WTC11 (cell line): ENCODE data around the gene A1BG. TPM values are rescaled to one million over a fixed set of nuclear protein-coding genes. Genes with fewer than 3 reads are reported as not detected.

Source experiments
- ATAC-seq: fragments of 200-7000 bp; cut with Tn5 transposase; 2 replicates; pipeline ENCODE4 v1.10.0; 2021; ENCODE audit warnings: mild to moderate bottlenecking, moderate library complexity
- CTCF ChIA-PET: fragments of 300-600 bp; sonication (Branson Sonifier 250); formaldehyde crosslinking; loops from one replicate; lab custom pipeline; 2021; ENCODE audit warnings: antibody characterized with exemption; lab: Charles Lee
- POLR2A ChIA-PET: fragments of 350-600 bp; sonication (Branson Sonifier 250); formaldehyde crosslinking; loops from one replicate; lab custom pipeline; 2021; ENCODE audit warnings: antibody characterized with exemption; lab: Charles Lee
- DNase-seq: peaks from one replicate; pipeline ENCODE4 v3.0.0; 2021; ENCODE audit warnings: low spot score
- H3K27ac Mint-ChIP-seq: 2 replicates; pipeline ENCODE4 v1.8.0; 2021; ENCODE audit warnings: mixed read lengths
- H3K27me3 Mint-ChIP-seq: 2 replicates; pipeline ENCODE4 v1.8.0; 2021; ENCODE audit warnings: low read depth, mild to moderate bottlenecking, moderate library complexity, mixed read lengths
- H3K36me3 Mint-ChIP-seq: 2 replicates; pipeline ENCODE4 v1.8.0; 2021; ENCODE audit warnings: mixed read lengths
- H3K4me1 Mint-ChIP-seq: 2 replicates; pipeline ENCODE4 v1.8.0; 2022; ENCODE audit warnings: mixed read lengths
- H3K4me3 Mint-ChIP-seq: 2 replicates; pipeline ENCODE4 v1.8.0; 2021; ENCODE audit warnings: mild to moderate bottlenecking, moderate library complexity, mixed read lengths
- H3K9me3 Mint-ChIP-seq: 2 replicates; pipeline ENCODE4 v1.8.0; 2021; ENCODE audit warnings: mixed read lengths
- AFF4 ChIP-seq: sonication (generic); formaldehyde crosslinking; IDR thresholded peaks from 2 replicates; pipeline ENCODE4 v1.8.1; 2023; ENCODE audit warnings: mild to moderate bottlenecking, missing genetic modification reagents, borderline replicate concordance
- ATF1 ChIP-seq: sonication (generic); formaldehyde crosslinking; IDR thresholded peaks from 2 replicates; pipeline ENCODE4 v1.8.1; 2023; ENCODE audit warnings: mild to moderate bottlenecking, moderate library complexity, missing genetic modification reagents
- CREM ChIP-seq: sonication (generic); formaldehyde crosslinking; IDR thresholded peaks from 2 replicates; pipeline ENCODE4 v1.8.1; 2022; ENCODE audit warnings: mild to moderate bottlenecking, missing genetic modification reagents, moderate library complexity
- ELF4 ChIP-seq: sonication (generic); formaldehyde crosslinking; IDR thresholded peaks from 2 replicates; pipeline ENCODE4 v1.8.1; 2022; ENCODE audit warnings: low read depth, mild to moderate bottlenecking, moderate library complexity, missing genetic modification reagents
- EMX1 ChIP-seq: fragments of 250-450 bp; sonication (Bioruptor Pico); IDR thresholded peaks from 2 replicates; pipeline ENCODE4 v1.8.0; 2021; ENCODE audit warnings: mild to moderate bottlenecking
- FOXJ3 ChIP-seq: sonication (generic); formaldehyde crosslinking; IDR thresholded peaks from 2 replicates; pipeline ENCODE4 v1.9.0; 2021; ENCODE audit warnings: missing genetic modification reagents, mild to moderate bottlenecking, borderline replicate concordance
- FOXP1 ChIP-seq: sonication (generic); formaldehyde crosslinking; IDR thresholded peaks from 2 replicates; pipeline ENCODE4 v1.8.0; 2022; ENCODE audit warnings: missing genetic modification reagents, mild to moderate bottlenecking, moderate library complexity, borderline replicate concordance
- FOXP4 ChIP-seq: sonication (generic); formaldehyde crosslinking; IDR thresholded peaks from 2 replicates; pipeline ENCODE4 v1.8.0; 2022; ENCODE audit warnings: mild to moderate bottlenecking, missing genetic modification reagents
- GABPB1 ChIP-seq: sonication (generic); formaldehyde crosslinking; IDR thresholded peaks from 2 replicates; pipeline ENCODE4 v1.8.1; 2023; ENCODE audit warnings: mild to moderate bottlenecking, missing genetic modification reagents
- HMGXB4 ChIP-seq: sonication (generic); formaldehyde crosslinking; IDR thresholded peaks from 2 replicates; pipeline ENCODE4 v1.8.1; 2023; ENCODE audit warnings: mild to moderate bottlenecking, moderate library complexity, missing genetic modification reagents
- IRF2 ChIP-seq: sonication (generic); formaldehyde crosslinking; IDR thresholded peaks from 2 replicates; pipeline ENCODE4 v1.8.0; 2022; ENCODE audit warnings: low read depth, missing genetic modification reagents, borderline replicate concordance
- NR3C1 ChIP-seq: sonication (generic); formaldehyde crosslinking; conservative IDR thresholded peaks from 2 replicates; pipeline ENCODE4 v1.8.1; 2023; ENCODE audit warnings: low read depth, mild to moderate bottlenecking, missing genetic modification reagents
- PRRX2 ChIP-seq: fragments of 250-450 bp; sonication (Bioruptor Pico); IDR thresholded peaks from 2 replicates; pipeline ENCODE4 v1.8.0; 2021; ENCODE audit warnings: mild to moderate bottlenecking
- RORB ChIP-seq: fragments of 250-450 bp; sonication (Bioruptor Pico); IDR thresholded peaks from 2 replicates; pipeline ENCODE4 v1.9.0; 2021; ENCODE audit warnings: mild to moderate bottlenecking
- TEAD4 ChIP-seq: sonication (generic); formaldehyde crosslinking; IDR thresholded peaks from 2 replicates; pipeline ENCODE4 v1.8.0; 2022; ENCODE audit warnings: mild to moderate bottlenecking, missing genetic modification reagents
- total RNA-seq: library from RNA; stranded (reverse); gene quantifications from 3 replicates; pipeline ENCODE4 v1.2.3, GENCODE V29; 2021
- TF ChIP-seq, protein P1 (sequence below): fragments of 250-450 bp; sonication (Bioruptor Pico); IDR thresholded peaks from 2 replicates; pipeline ENCODE4 v1.9.0; 2021; ENCODE audit warnings: mild to moderate bottlenecking
- TF ChIP-seq, protein P2 (sequence below): fragments of 250-450 bp; sonication (Bioruptor Pico); conservative IDR thresholded peaks from 2 replicates; pipeline ENCODE4 v1.9.0; 2021; ENCODE audit warnings: mild to moderate bottlenecking
- TF ChIP-seq, protein P3 (sequence below): sonication (generic); formaldehyde crosslinking; IDR thresholded peaks from 2 replicates; pipeline ENCODE4 v1.8.1; 2023; ENCODE audit warnings: mild to moderate bottlenecking, missing genetic modification reagents
- TF ChIP-seq, protein P4 (sequence below): sonication (generic); formaldehyde crosslinking; conservative IDR thresholded peaks from 2 replicates; pipeline ENCODE4 v1.8.1; 2022; ENCODE audit warnings: mild to moderate bottlenecking, missing genetic modification reagents

A1BG gene
- total RNA-seq, 1 experiment from 2014 or later: 24.3 TPM

DNA sequence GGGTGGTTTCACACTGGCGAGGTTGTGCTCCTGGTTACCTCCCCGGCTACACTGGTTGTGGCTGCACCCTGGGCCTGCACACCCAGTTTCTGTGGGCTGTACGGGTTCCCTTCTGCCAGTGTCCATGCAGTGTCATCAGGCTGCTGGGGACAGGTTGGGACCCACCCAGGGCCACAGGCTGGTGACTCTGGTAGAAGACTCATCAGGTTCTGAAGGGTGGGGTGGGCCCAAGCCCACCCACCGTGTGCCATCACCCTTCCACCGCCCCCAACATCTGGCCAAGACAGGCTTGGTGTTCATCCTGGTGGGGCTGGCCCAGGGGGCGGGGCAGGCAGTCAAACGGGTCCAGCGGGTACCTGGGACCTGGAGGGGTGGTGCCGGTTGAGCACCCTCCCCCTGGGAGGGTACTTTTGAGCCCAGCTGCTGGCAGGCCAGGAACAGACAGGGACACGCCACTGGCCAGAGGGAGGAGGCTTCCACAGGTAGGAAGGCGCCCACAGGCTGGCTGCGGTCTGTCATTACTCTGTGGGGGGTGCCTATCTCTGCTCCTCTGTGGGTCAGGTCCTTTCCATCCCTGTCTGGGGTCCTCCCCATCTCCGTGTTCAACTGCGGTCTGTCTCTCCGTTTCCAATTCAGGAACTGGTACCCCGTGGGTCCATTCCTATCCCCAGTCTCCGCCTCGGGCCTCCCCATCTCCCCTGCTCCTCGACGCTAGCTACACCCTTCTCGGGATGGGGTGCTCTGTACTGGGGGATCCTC lies 42.1 kb upstream of the A1BG start, which contains the start of gene RNF225 (continued):
- TF ChIP-seq, protein P1, sequence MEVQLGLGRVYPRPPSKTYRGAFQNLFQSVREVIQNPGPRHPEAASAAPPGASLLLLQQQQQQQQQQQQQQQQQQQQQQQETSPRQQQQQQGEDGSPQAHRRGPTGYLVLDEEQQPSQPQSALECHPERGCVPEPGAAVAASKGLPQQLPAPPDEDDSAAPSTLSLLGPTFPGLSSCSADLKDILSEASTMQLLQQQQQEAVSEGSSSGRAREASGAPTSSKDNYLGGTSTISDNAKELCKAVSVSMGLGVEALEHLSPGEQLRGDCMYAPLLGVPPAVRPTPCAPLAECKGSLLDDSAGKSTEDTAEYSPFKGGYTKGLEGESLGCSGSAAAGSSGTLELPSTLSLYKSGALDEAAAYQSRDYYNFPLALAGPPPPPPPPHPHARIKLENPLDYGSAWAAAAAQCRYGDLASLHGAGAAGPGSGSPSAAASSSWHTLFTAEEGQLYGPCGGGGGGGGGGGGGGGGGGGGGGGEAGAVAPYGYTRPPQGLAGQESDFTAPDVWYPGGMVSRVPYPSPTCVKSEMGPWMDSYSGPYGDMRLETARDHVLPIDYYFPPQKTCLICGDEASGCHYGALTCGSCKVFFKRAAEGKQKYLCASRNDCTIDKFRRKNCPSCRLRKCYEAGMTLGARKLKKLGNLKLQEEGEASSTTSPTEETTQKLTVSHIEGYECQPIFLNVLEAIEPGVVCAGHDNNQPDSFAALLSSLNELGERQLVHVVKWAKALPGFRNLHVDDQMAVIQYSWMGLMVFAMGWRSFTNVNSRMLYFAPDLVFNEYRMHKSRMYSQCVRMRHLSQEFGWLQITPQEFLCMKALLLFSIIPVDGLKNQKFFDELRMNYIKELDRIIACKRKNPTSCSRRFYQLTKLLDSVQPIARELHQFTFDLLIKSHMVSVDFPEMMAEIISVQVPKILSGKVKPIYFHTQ (CRISPR knock-in tag): peak; percentile 44; the same call in 1 of the 2 replicates
- TF ChIP-seq, protein P2, sequence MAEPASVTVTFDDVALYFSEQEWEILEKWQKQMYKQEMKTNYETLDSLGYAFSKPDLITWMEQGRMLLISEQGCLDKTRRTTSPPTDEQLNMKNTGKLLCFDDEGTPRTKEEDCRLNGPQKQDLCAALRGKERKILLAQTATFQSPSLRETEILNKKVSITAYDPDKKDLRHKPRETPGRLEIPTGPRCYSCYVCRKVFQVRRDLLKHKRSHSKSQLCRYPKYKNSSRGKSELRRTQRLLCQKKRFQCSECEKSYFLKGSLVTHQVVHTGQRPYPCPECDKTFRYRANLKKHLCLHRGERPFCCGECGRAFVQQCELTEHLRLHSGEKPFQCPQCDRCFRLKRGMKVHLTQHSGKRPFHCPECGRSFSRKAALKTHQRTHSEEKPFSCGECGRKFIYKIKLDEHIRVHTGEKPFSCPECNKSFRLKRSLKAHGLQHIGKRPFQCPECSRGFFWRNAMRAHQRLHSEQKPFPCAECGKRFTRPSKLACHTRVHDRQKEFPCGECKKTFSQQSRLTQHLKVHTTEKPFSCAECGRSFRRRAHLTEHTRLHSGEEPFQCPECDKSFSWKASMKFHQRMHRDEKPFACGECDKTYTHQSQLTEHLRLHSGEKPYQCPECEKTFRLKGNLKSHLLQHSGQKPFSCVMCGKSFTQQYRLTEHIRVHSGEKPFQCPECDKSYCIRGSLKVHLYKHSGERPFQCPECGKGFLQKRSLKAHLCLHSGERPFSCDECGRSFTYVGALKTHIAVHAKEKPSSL (CRISPR knock-in tag): peak; percentile 62; the same call in 1 of the 2 replicates
- TF ChIP-seq, protein P3, sequence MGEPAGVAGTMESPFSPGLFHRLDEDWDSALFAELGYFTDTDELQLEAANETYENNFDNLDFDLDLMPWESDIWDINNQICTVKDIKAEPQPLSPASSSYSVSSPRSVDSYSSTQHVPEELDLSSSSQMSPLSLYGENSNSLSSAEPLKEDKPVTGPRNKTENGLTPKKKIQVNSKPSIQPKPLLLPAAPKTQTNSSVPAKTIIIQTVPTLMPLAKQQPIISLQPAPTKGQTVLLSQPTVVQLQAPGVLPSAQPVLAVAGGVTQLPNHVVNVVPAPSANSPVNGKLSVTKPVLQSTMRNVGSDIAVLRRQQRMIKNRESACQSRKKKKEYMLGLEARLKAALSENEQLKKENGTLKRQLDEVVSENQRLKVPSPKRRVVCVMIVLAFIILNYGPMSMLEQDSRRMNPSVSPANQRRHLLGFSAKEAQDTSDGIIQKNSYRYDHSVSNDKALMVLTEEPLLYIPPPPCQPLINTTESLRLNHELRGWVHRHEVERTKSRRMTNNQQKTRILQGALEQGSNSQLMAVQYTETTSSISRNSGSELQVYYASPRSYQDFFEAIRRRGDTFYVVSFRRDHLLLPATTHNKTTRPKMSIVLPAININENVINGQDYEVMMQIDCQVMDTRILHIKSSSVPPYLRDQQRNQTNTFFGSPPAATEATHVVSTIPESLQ (CRISPR knock-in tag): no peak
- TF ChIP-seq CREM (CRISPR knock-in tag) (peak; percentile 61; the same call in 1 of the 2 replicates), IRF2 (CRISPR knock-in tag) (no peak)

DNA sequence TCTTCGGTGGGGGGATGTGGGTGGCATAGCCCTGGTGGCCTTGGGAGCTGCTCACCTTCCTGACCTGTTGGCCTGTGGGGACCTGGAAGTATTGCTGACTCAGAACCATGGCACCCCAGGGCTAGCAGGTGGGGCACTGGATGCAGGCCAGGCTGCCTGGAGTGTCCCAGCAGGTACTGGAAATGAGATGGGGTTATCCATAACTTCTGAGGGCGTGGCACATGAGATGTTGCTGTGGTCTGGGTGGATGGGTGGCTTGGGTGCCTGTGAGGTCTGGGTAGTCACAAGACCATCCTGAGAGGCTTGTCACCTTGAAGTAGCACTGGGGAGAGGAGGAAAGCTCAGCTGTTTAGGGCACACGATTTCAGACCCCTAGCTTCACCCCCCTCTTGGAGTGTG lies 41.5 kb upstream of the A1BG start:
- ATAC-seq (no peak), DNase-seq (no peak)
- Mint-ChIP-seq H3K27me3 (peaks cover 31% of the 10 kb centered on the region), H3K36me3 (peaks cover 40% of the 10 kb centered on the region), H3K4me1 (peaks cover 7% of the 10 kb centered on the region; the same call in 1 of the 2 replicates), H3K27ac (peak overlapping the region; percentile 63; the same call in 1 of the 2 replicates), H3K9me3 (no peaks in the 10 kb centered on the region), H3K4me3 (peak overlapping the region; percentile 27; the same call in 1 of the 2 replicates)
- CTCF ChIA-PET: interaction anchor here (1.1 to 1.7 kb wide), 3 partner anchors 13 to 125 kb away, joined by 5 read pairs; partner anchors contain the start of gene ZBTB45
- POLR2A ChIA-PET: interaction anchor here (1.5 to 1.8 kb wide), 2 partner anchors 12 to 32 kb away, joined by 4 to 6 read pairs; partner anchors contain the start of gene ZNF497
- TF ChIP-seq, protein P4, sequence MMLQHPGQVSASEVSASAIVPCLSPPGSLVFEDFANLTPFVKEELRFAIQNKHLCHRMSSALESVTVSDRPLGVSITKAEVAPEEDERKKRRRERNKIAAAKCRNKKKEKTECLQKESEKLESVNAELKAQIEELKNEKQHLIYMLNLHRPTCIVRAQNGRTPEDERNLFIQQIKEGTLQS: no peak
- no peak for TF ChIP-seq AFF4 (CRISPR knock-in tag)
- TF ChIP-seq NR3C1 (CRISPR knock-in tag): no peak
- no peak for TF ChIP-seq IRF2 (CRISPR knock-in tag)
- no peak for TF ChIP-seq ATF1 (CRISPR knock-in tag)
- TF ChIP-seq CREM (CRISPR knock-in tag): no peak
- TF ChIP-seq FOXP4 (CRISPR knock-in tag): no peak
- no peak for TF ChIP-seq GABPB1 (CRISPR knock-in tag)
- TF ChIP-seq ELF4 (CRISPR knock-in tag): no peak
- TF ChIP-seq HMGXB4 (CRISPR knock-in tag): no peak
- no peak for TF ChIP-seq RORB (CRISPR knock-in tag)
- no peak for TF ChIP-seq PRRX2
- TF ChIP-seq FOXJ3 (CRISPR knock-in tag): no peak
- no peak for TF ChIP-seq FOXP1
- no peak for TF ChIP-seq EMX1 (CRISPR knock-in tag)
- TF ChIP-seq TEAD4: no peak
